Liver (tissue), 3 donors: ENCODE data around the gene SIK3.

Experiments
- ATF3 ChIP-seq: IDR thresholded peaks from 2 replicates; pipeline ENCODE4 v1.6.1; 2016; ENCODE audit warnings: antibody characterized with exemption
- CTCF ChIP-seq: fragments of 150-350 bp; IDR thresholded peaks from 2 replicates; pipeline ENCODE4 v1.5.1; 2017; ENCODE audit warnings: improper control_type of control experiment, low read depth, low read length; ENCODE audit not compliant: missing input control
- EGR1 ChIP-seq, 2 donors: IDR thresholded peaks; 2 replicates each; pipeline ENCODE4 v1.6.1; 2016 to 2018; ENCODE audit warnings: antibody characterized with exemption in 2 of 2, low read depth in 2 of 2
- FOXA1 ChIP-seq: IDR thresholded peaks from 2 replicates; pipeline ENCODE4 v1.6.1; 2016; ENCODE audit warnings: antibody characterized with exemption
- GABPA ChIP-seq, 2 donors: IDR thresholded peaks in 1 of 2; conservative IDR thresholded peaks in 1 of 2; 2 replicates each; pipeline ENCODE4 v1.6.1; 2016; ENCODE audit warnings: antibody characterized with exemption in 2 of 2, mild to moderate bottlenecking in 1 of 2, moderate library complexity in 1 of 2
- HNF4G ChIP-seq: IDR thresholded peaks from 2 replicates; pipeline ENCODE4 v1.6.1; 2016; ENCODE audit warnings: antibody characterized with exemption
- JUND ChIP-seq, 2 donors: IDR thresholded peaks; 2 replicates each; pipeline ENCODE4 v1.6.1; 2016; ENCODE audit warnings: antibody characterized with exemption in 2 of 2
- RAD21 ChIP-seq, 2 donors: IDR thresholded peaks; 2 replicates each; pipeline ENCODE4 v1.6.1; 2016; ENCODE audit warnings: antibody characterized with exemption in 2 of 2, mild to moderate bottlenecking in 2 of 2
- SP1 ChIP-seq: IDR thresholded peaks from 2 replicates; pipeline ENCODE4 v1.6.1; 2018; ENCODE audit warnings: antibody characterized with exemption, mild to moderate bottlenecking
- TAF1 ChIP-seq: conservative IDR thresholded peaks from 2 replicates; pipeline ENCODE4 v1.6.1; 2016; ENCODE audit warnings: antibody characterized with exemption, mild to moderate bottlenecking
- donor health status: healthy.
- donor health status: healthy.

GRCh38 chr11:117110294-117110950, 12.2 kb upstream of the SIK3 start:
- TF ChIP-seq CTCF: no peak
- TF ChIP-seq SP1: no peak
- no peak for TF ChIP-seq GABPA (IDR thresholded peaks at IDR 0.05 in 1 of 2, conservative IDR thresholded peaks at IDR 0.05 in 1 of 2)
- no peak for TF ChIP-seq ATF3
- no peak for TF ChIP-seq EGR1 (IDR thresholded peaks at IDR 0.05; ENCODE audit: low read depth in 2 of 2)
- no peak for TF ChIP-seq HNF4G
- TF ChIP-seq FOXA1: no peak
- TF ChIP-seq RAD21 (IDR thresholded peaks at IDR 0.05): no peak
- TF ChIP-seq TAF1: no peak
- no peak for TF ChIP-seq JUND (IDR thresholded peaks at IDR 0.05)
